H1 (cell line): ENCODE results near the gene SLC28A1. TPM values are rescaled to one million over a fixed set of nuclear protein-coding genes. Genes with fewer than 3 reads are reported as not detected.

Experiments
- CHD7 ChIP-seq: fragments of 300-600 bp; sonication (generic); IDR thresholded peaks from 2 replicates; pipeline ENCODE4 v1.7.1; 2012; ENCODE audit warnings: low read length, moderate library complexity, mild to moderate bottlenecking, inconsistent platforms; ENCODE audit not compliant: insufficient replicate concordance
- CREB1 ChIP-seq: IDR thresholded peaks from 2 replicates; pipeline ENCODE4 v1.6.1; 2012; ENCODE audit warnings: inconsistent platforms
- CTBP2 ChIP-seq: IDR thresholded peaks from 2 replicates; pipeline ENCODE4 v1.7.0; 2011; ENCODE audit warnings: borderline replicate concordance, mild to moderate bottlenecking, moderate library complexity, mixed read lengths, low read length; ENCODE audit not compliant: insufficient read depth, insufficient read length
- HDAC6 ChIP-seq: IDR thresholded peaks from one replicate; pipeline ENCODE4 v1.7.1; 2012; ENCODE audit warnings: low read depth, mild to moderate bottlenecking, inconsistent platforms, low read length, moderate library complexity
- JUND ChIP-seq: IDR thresholded peaks from 2 replicates; pipeline ENCODE4 v1.6.1; 2011; ENCODE audit warnings: mild to moderate bottlenecking, improper control_type of control experiment, low read length
- SIRT6 ChIP-seq: IDR thresholded peaks from one replicate; pipeline ENCODE4 v1.7.1; 2012; ENCODE audit warnings: low read length, inconsistent platforms
- TBP ChIP-seq: IDR thresholded peaks from 2 replicates; pipeline ENCODE4 v1.6.1; 2011; ENCODE audit warnings: low read depth, low read length, improper control_type of control experiment
- polyA plus RNA-seq, 7 experiments: library from polyadenylated mRNA; depleted of rRNA in 3 of 7; stranded (reverse) in 5 of 7; unstranded in 2 of 7; fragments of >200 nt in 5 of 7; fragments of 200-250 nt in 2 of 7; gene quantifications; 1 replicate in 5 of 7; 2 replicates in 1 of 7; 4 replicates in 1 of 7; pipeline versions ENCODE4 v1.2.1 to v1.2.3, GENCODE V29; 2011 to 2013; ENCODE audit warnings: missing spikeins in 2 of 7, mixed read lengths in 2 of 7
- total RNA-seq: library from RNA; stranded (reverse); fragmentation: NEBNext Ultra II Directional; extraction: Animal tissue kit (Norgen Biotek cat#: 25700); gene quantifications from 2 replicates; pipeline ENCODE4 v1.2.1, GENCODE V29; 2021

Gene SLC28A1
- total and polyA plus RNA-seq, 2 of the 8 experiments (the other 6 are each of a cell fraction or from before 2014, with no cell fraction given) = 0.09 TPM; not detected in 1

- no peak for TF ChIP-seq CHD7
- no peak for TF ChIP-seq CTBP2
- TF ChIP-seq HDAC6 = no peak
- no peak for TF ChIP-seq CREB1
- no peak for TF ChIP-seq JUND
- TF ChIP-seq SIRT6 = no peak
- no peak for TF ChIP-seq TBP
These were observed 76.6 kb downstream of the SLC28A1 start (continued) for GRCh38 chr15:84961114-84961452.
